ENCODE measurements around the gene ZBTB44.
"Not testable (repeated sequence)": the region's sequence is repeated elsewhere in the genome, so short reads cannot be mapped to it uniquely, and the experiment has no call there.

DNA sequence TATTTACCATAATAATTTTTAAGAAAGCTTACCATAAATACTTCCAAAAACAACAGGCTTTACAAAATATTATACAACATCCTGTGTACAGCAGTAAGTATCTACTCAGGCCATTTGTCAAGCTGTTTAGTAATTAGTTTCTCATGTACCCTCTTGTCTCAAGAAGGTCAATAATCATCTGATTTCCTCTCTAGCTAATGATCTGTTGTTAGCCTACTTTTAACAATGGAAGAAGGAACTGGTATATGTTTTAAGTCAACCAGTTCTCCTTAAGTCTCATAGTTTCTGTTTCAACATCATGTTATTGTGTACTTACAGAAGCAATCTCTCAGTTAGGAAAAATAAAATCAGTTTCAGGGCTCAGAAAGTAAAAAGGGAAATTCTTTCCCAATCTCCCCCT is 81.2 kb downstream of the ZBTB44 start:
- not testable (repeated sequence) for TF ChIP-seq CTCF, POLR2A, POLR2AphosphoS5 (IDR thresholded peaks at IDR 0.05)
